ENCODE results near the gene HSD17B14.

HSD17B14 gene

DNA sequence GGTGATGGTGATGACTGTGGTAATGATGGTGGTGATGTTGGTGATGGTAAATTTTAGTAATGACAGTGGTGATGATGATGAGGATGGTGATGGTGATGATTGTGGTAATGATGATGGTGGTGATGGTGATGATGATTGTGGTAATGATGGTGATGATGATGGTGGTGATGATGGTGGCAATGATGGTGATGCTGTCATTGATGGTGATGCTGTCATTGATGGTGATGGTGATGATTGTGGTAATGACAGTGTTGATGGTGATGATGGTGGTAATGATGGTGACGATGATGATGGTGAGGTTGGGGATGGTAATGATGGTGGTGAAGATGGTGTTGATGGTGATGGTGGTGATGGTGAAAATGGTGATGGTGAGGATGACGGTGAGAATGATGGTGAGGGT lies 13.8 kb downstream of the HSD17B14 start:
- DNase-seq: no peak

DNA sequence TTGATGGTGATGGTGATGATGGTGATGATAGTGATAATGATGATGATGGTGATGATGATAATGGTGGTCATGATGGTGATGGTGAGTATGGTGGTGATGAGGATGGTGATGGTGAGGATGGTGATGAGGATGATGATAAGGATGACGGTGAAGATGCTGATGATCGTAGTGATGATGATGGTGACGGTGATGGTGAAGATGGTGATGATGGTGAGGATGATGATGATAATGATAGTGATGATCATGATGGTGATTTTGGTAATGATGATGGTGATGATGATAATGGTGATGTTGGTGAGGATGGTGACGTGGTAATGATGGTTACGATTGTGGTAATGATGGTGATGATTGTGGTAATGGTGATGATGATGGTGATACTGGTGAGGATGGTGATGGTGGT lies 14.7 kb downstream of the HSD17B14 start:
- no peak for DNase-seq

DNA sequence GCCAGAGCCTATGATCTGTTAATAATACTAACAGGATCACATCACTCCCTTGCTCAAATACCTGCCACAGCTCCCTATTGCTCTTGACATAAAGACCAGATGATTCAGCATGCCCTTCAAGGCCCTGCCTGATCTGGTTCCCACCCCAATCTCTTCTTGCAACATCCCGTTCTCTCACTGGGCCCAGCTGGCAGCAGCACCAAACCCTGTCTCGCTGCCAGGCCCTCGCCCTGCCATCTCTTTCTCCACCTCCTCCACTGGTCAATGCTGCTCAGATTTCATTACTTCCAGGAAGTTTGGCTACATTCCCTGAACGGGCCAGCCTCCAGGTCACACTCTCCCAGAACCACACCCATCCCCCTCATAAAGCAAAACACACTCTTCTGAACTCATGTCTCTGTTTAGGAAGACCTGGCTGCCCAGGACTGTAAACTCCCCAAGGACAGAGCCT lies 16.9 kb downstream of the HSD17B14 start:
- no peak for DNase-seq

- DNase-seq: no peak
Observed at GRCh38 chr19:48818234-48818820, 18.0 kb downstream of the HSD17B14 start.

DNA sequence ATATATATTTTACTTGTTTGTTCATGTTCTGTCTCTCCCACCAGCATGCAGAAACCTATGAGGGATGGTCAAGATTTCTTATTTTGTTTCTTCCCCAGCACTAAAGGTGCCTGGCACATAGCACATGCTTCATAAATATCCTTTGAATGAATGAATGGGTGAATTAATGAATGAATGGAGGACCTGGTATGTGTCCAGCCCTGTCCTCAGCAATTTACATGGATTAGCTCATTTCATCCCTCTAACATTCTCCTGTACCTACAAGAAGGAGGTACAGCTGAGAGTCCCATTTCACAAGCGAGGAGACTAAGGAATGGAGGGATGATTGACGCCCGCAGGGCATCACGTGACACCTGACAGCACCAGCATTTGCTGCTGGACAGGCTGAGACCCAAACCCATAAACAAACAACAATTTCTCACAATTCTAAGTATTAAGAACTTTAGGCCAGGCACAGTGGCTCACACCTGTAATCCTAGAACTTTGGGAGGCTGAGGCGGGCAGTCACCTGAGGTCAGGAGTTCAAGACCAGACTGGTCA lies 18.6 kb downstream of the HSD17B14 start:
- DNase-seq: no peak

DNA sequence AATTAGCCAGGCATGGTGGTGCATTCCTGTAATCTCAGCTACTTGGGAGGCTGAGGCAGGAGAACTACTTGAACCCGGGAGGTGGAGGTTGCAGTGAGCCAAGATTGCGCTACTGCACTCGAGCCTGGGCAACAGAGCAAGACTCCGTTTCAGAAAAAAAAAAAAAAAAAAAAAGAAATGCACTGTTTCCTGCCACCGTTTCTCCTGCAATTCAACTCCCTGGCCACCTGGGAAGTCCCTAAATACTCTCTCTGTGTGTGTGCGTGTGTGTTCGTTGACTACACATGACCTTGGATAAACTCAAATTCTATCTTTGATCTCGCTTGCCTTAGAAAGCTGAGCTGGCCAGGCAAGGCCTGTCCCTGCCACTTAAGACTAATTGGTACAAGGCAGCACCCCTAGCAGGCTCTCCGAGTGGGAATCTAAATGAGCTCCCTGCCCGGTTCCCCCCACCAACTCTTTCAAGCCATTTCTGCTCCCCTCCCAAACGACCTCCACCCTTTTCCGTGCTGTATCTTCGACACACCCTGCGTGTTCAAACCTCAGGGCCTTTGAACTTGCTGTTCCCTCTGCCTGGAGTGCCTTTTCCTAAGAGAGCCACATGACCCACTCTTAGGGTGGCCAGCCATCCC lies 20.3 kb downstream of the HSD17B14 start:
- DNase-seq: no peak

- no peak for DNase-seq
Observed at GRCh38 chr19:48814895-48815294, 21.4 kb downstream of the HSD17B14 start.

- no peak for DNase-seq
Observed at GRCh38 chr19:48813123-48813913, 23.0 kb downstream of the HSD17B14 start.

- DNase-seq: peak in 3 of 4 experiments; percentile 12 to 56 (median 13)
Observed at GRCh38 chr19:48812094-48812929, 24.0 kb downstream of the HSD17B14 start.

GRCh38 chr19:48810151-48810550 lies 26.1 kb downstream of the HSD17B14 start:
- no peak for DNase-seq

DNA sequence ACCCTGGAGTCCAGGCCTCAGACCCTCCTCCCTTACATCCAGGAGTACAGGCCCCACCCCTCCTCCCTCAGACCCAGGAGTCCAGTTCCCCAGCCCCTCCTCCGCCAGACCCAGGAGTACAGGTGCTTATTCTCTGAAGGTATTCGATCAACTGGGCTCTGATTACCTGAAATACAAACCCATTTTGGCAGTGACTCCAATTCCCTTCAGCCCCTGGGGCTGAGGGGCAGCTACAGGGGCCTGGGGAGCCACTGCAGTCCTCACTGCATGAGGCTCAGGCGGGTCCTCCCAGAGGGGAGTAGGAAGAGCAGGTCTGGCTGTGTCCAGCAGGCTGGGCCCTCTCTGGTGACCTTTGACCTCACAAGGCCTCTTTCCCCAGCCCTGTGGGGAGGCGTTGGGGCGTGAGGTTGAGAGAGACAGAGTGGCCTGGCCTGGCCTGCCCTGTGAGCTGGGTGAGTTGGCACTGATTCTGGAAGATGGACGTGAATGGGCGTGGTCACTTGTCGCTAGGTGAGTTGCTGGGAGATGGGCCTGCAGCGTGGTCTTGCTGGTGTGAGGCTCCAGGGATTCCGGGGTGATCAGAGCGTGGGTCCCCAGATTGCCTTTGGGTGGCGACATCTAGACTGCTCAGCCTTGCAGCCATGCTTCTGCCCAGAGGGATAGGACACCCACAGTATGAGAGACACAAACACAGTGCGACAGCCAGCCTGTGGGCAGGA lies 28.5 kb downstream of the HSD17B14 start:
- DNase-seq: no peak

- no peak for DNase-seq
Observed at GRCh38 chr19:48806818-48807589, 29.3 kb downstream of the HSD17B14 start.

- peak in 1 of 4 experiments; percentile 10 for DNase-seq
Observed at GRCh38 chr19:48806518-48806817, 29.8 kb downstream of the HSD17B14 start.

GRCh38 chr19:48805452-48805851 lies 30.8 kb downstream of the HSD17B14 start:
- DNase-seq: no peak

DNA sequence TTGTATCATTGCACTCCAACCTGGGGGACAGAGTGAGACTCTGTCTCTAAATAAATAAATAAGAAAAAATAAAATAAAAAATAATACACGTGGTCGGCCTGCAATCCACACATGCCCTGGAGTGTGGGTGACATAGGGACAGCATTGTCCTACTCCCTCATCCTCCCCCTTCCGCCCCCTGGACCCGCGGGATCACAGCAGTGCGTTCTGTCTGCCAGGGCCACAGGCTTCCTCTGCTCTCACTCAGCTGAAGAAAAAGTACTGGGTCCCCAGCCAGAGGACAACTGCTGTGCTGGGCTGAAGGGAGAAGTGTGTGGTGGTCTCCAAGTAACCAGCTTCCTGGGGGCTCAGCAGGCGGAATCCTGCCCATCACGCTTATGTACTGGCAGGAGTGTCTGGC lies 31.8 kb downstream of the HSD17B14 start:
- DNase-seq: no peak

DNA sequence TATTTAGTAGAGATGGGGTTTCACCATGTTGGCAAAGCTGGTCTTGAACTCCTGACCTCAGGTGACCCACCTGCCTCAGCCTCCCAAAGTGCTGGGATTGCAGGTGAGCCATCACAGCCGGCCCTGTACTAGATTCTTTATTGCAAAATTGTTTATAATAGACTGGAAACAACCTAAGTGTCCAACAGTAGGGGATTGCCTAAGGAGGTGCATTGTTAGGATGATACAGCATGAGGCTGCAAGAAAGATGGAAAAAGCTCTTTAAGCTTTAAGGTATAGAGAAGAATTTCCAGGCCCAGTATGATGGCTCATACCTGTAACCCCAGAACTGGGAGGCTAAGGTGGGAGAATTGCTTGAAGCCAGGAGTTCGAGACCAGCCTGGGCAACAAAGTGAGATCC lies 33.7 kb downstream of the HSD17B14 start:
- DNase-seq: no peak

- no peak for DNase-seq
Observed at GRCh38 chr19:48799358-48800300, 36.7 kb downstream of the HSD17B14 start.

DNA sequence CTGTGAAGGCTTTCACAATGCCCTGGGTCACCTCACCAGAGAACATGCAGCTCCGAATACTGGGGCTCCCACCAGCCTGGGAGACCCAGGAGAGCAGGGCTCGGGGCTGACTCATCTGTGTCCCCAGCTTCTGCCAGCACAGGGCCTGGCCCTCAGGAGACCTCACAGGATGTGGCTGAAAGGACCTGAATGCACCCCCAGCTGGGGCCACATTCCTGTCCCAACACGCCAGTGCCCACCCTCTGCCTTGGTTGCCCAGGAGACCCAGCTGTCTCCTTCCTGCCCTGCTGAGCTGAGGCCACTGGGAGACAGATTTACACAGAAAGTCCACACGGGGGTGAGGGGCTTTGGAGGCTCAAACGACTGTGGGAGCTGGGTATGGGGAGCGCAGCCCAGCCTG lies 37.4 kb downstream of the HSD17B14 start:
- DNase-seq: no peak

DNA sequence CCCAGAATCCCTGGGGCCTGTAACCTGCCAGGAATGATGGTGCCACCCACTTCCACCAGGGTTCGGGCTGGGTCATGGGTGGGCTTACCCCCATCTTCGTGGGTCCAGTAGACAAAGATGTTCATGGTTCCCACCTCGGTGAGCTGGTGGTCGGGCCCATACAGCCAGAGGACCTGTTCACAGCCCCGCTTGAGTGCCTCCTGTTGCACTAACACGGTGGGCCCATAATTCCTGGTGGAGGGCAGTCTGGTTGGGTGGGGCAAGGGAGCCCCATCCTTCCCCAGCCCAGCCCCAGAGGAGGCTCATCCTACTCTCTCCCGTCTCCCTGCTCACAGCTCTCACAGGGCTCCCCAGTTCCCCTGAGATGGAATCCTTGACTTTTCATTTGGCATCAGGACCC lies 39.2 kb downstream of the HSD17B14 start:
- DNase-seq: no peak

Measured in activated naive CD4-positive, alpha-beta T cell (primary cell).